ENCODE data around the gene PLOD2. TPM values are rescaled to one million over a fixed set of nuclear protein-coding genes. Genes with fewer than 3 reads are reported as not detected.

PLOD2 gene
- total and polyA plus RNA-seq, 4 donors, result 17.8 to 73.9 (median 22.7) TPM

DNA sequence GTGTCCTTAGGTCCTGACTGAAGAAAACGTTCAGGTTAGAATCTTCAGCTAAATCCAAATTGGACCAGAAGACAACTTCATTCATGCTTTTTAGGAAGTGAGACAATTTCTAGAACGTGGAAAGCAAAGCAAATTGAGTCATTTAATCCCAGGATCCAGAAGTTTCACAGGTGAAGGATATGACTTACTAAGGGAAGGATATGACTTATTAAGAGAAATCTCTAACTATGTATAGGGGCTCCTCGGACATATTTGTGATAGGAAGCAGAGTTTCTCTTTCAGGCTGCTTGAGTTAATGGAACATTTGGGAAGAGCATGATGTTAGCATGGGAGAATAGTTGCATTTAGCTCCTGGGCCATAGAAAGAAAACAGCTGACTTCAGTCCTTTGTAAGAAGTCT lies 16.1 kb upstream of the PLOD2 start:
- Histone ChIP-seq H3K9me3 (ENCODE audit: control insufficient read depth in 4 of 4, insufficient read depth in 3 of 4, low read length in 3 of 4) (no peaks in the 10 kb centered on the region), H3K9ac (ENCODE audit: insufficient read depth in 1 of 2, low read length in 2 of 2) (no peak overlapping the region), H3K27ac (ENCODE audit: low read depth in 1 of 2, low read length in 1 of 2) (no peak overlapping the region), H3K36me3 (ENCODE audit: control insufficient read depth in 4 of 4, insufficient read depth in 4 of 4, low read length in 4 of 4) (peaks cover 0 to 3% (median 0%) of the 10 kb centered on the region in 4 donors), H3K4me1 (ENCODE audit: control insufficient read depth in 5 of 5, insufficient read depth in 5 of 5, low read length in 5 of 5) (no peaks in the 10 kb centered on the region), H3K4me3 (no peak overlapping the region), H3K27me3 (ENCODE audit: control insufficient read depth in 3 of 3, insufficient read depth in 3 of 3, low read length in 2 of 3) (no peaks in the 10 kb centered on the region)
- 74 to 86% methylated on average over 3 of the region's 3 CpGs for WGBS, 2 donors
- ATAC-seq (ENCODE audit: insufficient read depth, low FRiP score) (no peak), DNase-seq (no peak)
- TF ChIP-seq, protein P1, sequence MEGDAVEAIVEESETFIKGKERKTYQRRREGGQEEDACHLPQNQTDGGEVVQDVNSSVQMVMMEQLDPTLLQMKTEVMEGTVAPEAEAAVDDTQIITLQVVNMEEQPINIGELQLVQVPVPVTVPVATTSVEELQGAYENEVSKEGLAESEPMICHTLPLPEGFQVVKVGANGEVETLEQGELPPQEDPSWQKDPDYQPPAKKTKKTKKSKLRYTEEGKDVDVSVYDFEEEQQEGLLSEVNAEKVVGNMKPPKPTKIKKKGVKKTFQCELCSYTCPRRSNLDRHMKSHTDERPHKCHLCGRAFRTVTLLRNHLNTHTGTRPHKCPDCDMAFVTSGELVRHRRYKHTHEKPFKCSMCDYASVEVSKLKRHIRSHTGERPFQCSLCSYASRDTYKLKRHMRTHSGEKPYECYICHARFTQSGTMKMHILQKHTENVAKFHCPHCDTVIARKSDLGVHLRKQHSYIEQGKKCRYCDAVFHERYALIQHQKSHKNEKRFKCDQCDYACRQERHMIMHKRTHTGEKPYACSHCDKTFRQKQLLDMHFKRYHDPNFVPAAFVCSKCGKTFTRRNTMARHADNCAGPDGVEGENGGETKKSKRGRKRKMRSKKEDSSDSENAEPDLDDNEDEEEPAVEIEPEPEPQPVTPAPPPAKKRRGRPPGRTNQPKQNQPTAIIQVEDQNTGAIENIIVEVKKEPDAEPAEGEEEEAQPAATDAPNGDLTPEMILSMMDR (IDR thresholded peaks at IDR 0.05; ENCODE audit: control extremely low read depth, extremely low read depth), result no peak

DNA sequence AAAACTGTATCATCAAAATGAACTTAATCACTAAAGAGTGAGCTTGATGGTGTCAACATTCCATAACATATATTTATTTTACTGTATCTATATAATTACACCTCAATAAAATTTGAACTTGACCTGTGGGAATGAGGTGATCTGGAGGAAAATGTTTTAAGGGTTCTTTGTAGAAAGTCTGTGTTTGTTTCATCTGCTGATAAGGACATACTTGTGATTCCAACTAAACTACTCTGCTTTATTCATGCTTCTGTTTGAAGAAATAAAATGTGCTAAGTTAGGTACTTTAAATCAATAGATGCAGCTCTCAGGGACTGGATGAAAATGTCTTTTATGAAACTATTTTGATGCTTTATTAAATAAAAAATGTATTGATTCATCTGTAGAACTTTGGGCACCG lies 11.6 kb upstream of the PLOD2 start:
- Histone ChIP-seq H3K4me3 (no peak overlapping the region), H3K36me3 (ENCODE audit: control insufficient read depth in 4 of 4, insufficient read depth in 4 of 4, low read length in 4 of 4) (peaks cover 0 to 3% (median 0%) of the 10 kb centered on the region in 4 donors), H3K27me3 (ENCODE audit: control insufficient read depth in 3 of 3, insufficient read depth in 3 of 3, low read length in 2 of 3) (no peaks in the 10 kb centered on the region), H3K9me3 (ENCODE audit: control insufficient read depth in 4 of 4, insufficient read depth in 3 of 4, low read length in 3 of 4) (no peaks in the 10 kb centered on the region), H3K4me1 (ENCODE audit: control insufficient read depth in 5 of 5, insufficient read depth in 5 of 5, low read length in 5 of 5) (no peaks in the 10 kb centered on the region), H3K27ac (ENCODE audit: low read depth in 1 of 2, low read length in 1 of 2) (no peak overlapping the region), H3K9ac (ENCODE audit: insufficient read depth in 1 of 2, low read length in 2 of 2) (no peak overlapping the region)
- ATAC-seq (ENCODE audit: insufficient read depth, low FRiP score) (no peak), DNase-seq (peak in 1 of 3 donors; percentile 34)
- TF ChIP-seq, protein P1 (IDR thresholded peaks at IDR 0.05; ENCODE audit: control extremely low read depth, extremely low read depth), result no peak
- 69 to 90% methylated on average over 1 of the region's 1 CpG for WGBS, 2 donors

DNA sequence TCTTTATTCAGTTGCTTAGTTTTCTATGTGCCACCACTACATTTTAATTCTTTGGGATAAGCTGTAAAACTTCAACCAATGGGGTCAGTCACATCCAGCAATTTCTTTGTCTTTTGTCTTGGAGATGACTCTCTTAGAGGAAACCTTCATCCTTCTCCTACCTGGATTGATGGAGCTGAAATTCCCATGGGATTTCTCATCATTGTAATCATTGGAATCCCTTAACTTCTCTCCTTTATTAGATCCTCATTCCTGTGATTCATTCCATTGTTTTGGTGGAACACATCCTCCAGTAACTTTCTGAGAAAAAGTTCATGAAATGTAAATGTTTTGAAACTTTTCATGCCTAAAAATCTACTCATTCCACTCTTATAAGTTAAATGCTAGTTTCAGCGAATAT lies 9.6 kb upstream of the PLOD2 start:
- H3K27me3 ChIP-seq (ENCODE audit: control insufficient read depth in 3 of 3, insufficient read depth in 3 of 3, low read length in 2 of 3), result no peaks in the 10 kb centered on the region
- no peak overlapping the region for H3K4me3 ChIP-seq
- TF ChIP-seq, protein P1 (IDR thresholded peaks at IDR 0.05; ENCODE audit: control extremely low read depth, extremely low read depth), result no peak
- ATAC-seq (ENCODE audit: insufficient read depth, low FRiP score) (no peak), DNase-seq (no peak)
- peaks cover 0 to 3% (median 0%) of the 10 kb centered on the region in 4 donors for H3K36me3 ChIP-seq (ENCODE audit: control insufficient read depth in 4 of 4, insufficient read depth in 4 of 4, low read length in 4 of 4)
- no peak overlapping the region for H3K27ac ChIP-seq (ENCODE audit: low read depth in 1 of 2, low read length in 1 of 2)
- no peaks in the 10 kb centered on the region for H3K9me3 ChIP-seq (ENCODE audit: control insufficient read depth in 4 of 4, insufficient read depth in 3 of 4, low read length in 3 of 4)
- peaks cover 0 to 5% (median 0%) of the 10 kb centered on the region in 5 donors for H3K4me1 ChIP-seq (ENCODE audit: control insufficient read depth in 5 of 5, insufficient read depth in 5 of 5, low read length in 5 of 5)
- H3K9ac ChIP-seq (ENCODE audit: insufficient read depth in 1 of 2, low read length in 2 of 2), result no peak overlapping the region
- WGBS, 2 donors, result 97 to 100% methylated on average over 1 of the region's 1 CpG

DNA sequence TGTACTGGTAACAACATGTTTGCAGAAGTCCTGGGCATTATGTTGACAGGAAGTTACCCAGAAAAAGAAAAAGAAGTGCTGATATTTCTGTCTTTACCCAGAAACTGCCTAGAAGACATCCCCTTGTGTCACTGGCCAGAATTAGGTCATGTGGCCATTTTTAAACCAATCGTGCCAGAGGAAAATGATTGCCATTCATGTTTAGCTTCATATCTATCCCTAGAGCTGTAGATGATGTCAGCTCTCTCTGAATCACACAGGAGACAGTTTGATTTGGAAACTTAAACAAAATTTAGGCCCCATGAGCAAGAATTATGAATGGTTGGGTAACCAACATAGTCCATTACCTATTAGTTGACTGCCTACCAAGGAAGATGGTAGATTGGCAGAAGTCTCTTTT lies 8.9 kb upstream of the PLOD2 start:
- Histone ChIP-seq H3K9ac (ENCODE audit: insufficient read depth in 1 of 2, low read length in 2 of 2) (no peak overlapping the region), H3K36me3 (ENCODE audit: control insufficient read depth in 4 of 4, insufficient read depth in 4 of 4, low read length in 4 of 4) (peaks cover 0 to 3% (median 0%) of the 10 kb centered on the region in 4 donors), H3K4me3 (no peak overlapping the region), H3K9me3 (ENCODE audit: control insufficient read depth in 4 of 4, insufficient read depth in 3 of 4, low read length in 3 of 4) (no peaks in the 10 kb centered on the region), H3K27me3 (ENCODE audit: control insufficient read depth in 3 of 3, insufficient read depth in 3 of 3, low read length in 2 of 3) (no peaks in the 10 kb centered on the region), H3K27ac (ENCODE audit: low read depth in 1 of 2, low read length in 1 of 2) (no peak overlapping the region), H3K4me1 (ENCODE audit: control insufficient read depth in 5 of 5, insufficient read depth in 5 of 5, low read length in 5 of 5) (peaks cover 0 to 5% (median 0%) of the 10 kb centered on the region in 5 donors)
- TF ChIP-seq, protein P1 (IDR thresholded peaks at IDR 0.05; ENCODE audit: control extremely low read depth, extremely low read depth), result no peak
- DNase-seq (no peak), ATAC-seq (ENCODE audit: insufficient read depth, low FRiP score) (no peak)
- 93% methylated on average over 1 of the region's 1 CpG for WGBS, 2 donors

All from lung (tissue), 12 donors.